GM23248 (cell line): ENCODE data around the gene VTI1B.

Experiments
- EZH2 ChIP-seq: fragments of 200-600 bp; sonication (generic); IDR thresholded peaks from 2 replicates; pipeline ENCODE4 v1.6.1; 2018; ENCODE audit warnings: antibody characterized with exemption, mild to moderate bottlenecking; ENCODE audit not compliant: insufficient read depth, poor library complexity, severe bottlenecking
- EZH2phosphoT487 ChIP-seq: fragments of 200-600 bp; sonication (generic); IDR thresholded peaks from 2 replicates; pipeline ENCODE4 v1.6.1; 2018; ENCODE audit warnings: antibody characterized with exemption, moderate library complexity, mild to moderate bottlenecking, low read depth; ENCODE audit not compliant: insufficient read depth

- TF ChIP-seq EZH2 (no peak), EZH2phosphoT487 (no peak)
These were observed 43.5 kb downstream of the VTI1B start for GRCh38 chr14:67630938-67631337.
